Sciatic nerve (tissue), 2 donors: ENCODE data around the gene RIC1. TPM values are rescaled to one million over a fixed set of nuclear protein-coding genes. Genes with fewer than 3 reads are reported as not detected.
"Not testable (repeated sequence)": the region's sequence is repeated elsewhere in the genome, so short reads cannot be mapped to it uniquely, and the experiment has no call there.

ENCODE experiments used
- ATAC-seq: fragments of 200-7000 bp; cut with Tn5 transposase; one replicate; pipeline ENCODE4 v1.9.1; 2020; ENCODE audit warnings: mild to moderate bottlenecking, moderate library complexity
- DNase-seq: peaks from one replicate; pipeline ENCODE4 v3.0.0-alpha.2; 2020; ENCODE audit warnings: low spot score
- intact Hi-C: fragments of 100-400 bp; cut with DNase I; formaldehyde crosslinking; loops from one replicate; pipeline ENCODE4 v1.14.2; 2022
- total RNA-seq: library from RNA; stranded (reverse); fragmentation: NEBNext Ultra II Directional; extraction: Animal tissue kit (Norgen Biotek cat#: 25700); gene quantifications from one replicate; pipeline ENCODE4 v1.2.1, GENCODE V29; 2021
- donor health status: DM: no; HTN: no; CAD: no.
- donor health status: DM: no; HTN: no; CAD: no.

The RIC1 gene
- 30.3 TPM for total RNA-seq

DNA sequence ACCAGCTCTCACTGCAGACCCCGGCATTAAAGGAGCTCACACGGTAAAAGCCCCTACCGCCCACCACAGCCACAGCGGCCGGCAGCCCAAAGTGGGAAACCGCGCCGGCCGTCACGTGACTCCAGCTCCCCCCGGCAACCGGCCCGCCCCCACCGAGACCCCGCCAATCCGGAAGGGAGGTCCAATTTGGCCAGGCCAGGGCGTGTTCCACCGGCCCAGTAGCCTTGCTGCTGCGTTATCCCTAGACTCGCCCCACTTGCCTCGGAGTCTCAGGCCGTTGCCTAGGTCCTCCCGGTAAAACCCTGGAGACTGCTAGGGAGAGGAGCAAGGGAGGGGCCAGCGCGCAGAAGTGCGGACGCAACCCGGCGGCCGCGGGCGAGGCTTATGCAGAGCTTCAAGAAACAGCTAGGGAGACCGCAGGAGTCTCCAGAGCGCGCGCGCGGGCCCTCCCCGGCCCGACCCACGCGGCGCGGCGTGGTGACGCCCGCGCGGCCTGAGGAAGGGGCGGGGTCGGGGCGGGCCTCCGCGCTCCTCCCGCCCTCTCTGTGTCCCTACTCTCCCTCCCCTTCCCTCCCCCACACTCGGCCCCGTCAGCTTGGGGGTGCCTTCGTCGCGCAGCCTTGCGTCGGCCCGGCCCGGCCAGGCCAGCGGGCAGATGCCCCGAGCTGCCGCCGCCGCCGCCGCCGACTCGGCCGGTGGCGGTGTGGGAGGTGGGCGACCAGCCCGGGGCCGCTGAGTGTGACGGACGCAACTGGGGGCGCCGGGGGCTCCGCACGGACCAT, at the start of gene RIC1:
TSS of gene RIC1 (plus strand) at position 578 of the 782 bp plus-strand sequence. CDS start at position 781, 203 bp downstream.
- ATAC-seq, result peak; percentile 94
- DNase-seq, result peak; percentile 93
- intact Hi-C loops, result no loop called here

GRCh38 chr9:5579881-5580280, 49.0 kb upstream of the RIC1 start:
- no peak for ATAC-seq
- intact Hi-C loops, result no loop called here

GRCh38 chr9:5580650-5581049, 48.3 kb upstream of the RIC1 start:
- intact Hi-C loops, result no loop called here
- ATAC-seq, result no peak
- no peak for DNase-seq

More at GRCh38 chr9:5579881-5580280, 49.0 kb upstream of the RIC1 start:
- no peak for DNase-seq

DNA sequence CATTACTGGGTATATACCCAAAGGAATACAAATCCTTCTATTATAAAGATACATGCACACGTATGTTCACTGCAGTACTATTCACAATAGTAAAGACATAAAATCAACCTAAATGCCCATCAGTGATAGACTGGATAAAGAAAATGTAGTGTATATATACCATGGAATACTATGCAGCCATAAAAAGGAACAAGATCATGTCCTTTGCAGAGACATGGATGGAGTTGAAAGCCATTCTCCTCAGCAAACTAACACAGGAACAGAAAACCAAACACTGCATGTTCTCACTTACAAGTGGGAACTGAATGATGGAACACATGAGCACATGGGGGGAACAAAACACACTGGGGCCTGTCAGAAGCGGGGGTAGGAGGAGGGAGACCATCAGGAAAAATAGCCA, 47.2 kb upstream of the RIC1 start:
- DNase-seq, intact Hi-C loops, ATAC-seq: not testable (repeated sequence)

GRCh38 chr9:5582835-5583195, 46.1 kb upstream of the RIC1 start:
- intact Hi-C loops, result no loop called here
- DNase-seq (no peak), ATAC-seq (peak; percentile 87)

- intact Hi-C loops, result no loop called here
- DNase-seq, result no peak
- no peak for ATAC-seq
Measured at GRCh38 chr9:5586391-5586802, 42.5 kb upstream of the RIC1 start.

DNA sequence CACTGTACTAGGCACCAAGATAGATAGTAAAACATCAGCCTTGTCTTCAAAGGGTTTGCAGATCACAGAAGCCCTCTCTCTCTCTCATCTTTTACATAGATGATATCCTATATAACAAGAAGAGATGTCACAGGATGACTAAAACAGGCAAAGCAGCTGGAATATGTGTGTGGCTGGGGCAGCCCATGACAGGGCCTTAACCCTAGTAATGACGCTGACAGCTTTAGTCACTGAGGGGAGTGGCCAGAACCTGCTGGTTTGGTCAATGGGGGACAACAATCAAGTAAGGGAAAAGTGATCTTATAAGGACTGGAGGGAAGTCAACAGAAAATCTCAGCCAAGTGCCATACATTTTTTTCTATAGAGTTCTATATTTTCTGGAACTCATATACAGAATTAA, 41.9 kb upstream of the RIC1 start:
- DNase-seq (no peak), ATAC-seq (no peak)
- intact Hi-C loops, result no loop called here

- intact Hi-C loops, result no loop called here
- ATAC-seq (no peak), DNase-seq (no peak)
Measured at GRCh38 chr9:5592231-5592630, 36.7 kb upstream of the RIC1 start.

- no peak for DNase-seq
- ATAC-seq, result no peak
- intact Hi-C loops, result no loop called here
Measured at GRCh38 chr9:5592904-5593303, 36.0 kb upstream of the RIC1 start.

DNA sequence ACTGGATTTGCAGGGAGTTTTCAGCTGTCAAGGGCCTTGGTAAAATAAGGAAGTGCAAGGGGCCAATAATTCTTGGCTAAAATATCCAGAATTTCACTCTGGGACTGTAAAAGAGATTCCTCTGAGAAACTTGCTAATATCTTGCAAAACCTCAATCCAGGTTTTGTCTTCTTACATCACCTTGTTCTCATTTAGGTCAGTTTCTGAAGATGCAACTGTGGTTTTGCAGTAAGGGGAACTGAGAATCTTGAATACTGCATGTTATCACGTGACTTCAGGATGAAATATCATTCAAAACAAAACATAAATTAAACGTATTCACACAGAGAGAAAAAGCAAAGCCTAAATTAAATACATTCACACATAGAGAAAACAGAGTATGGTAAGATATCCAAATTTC, 35.0 kb upstream of the RIC1 start:
- no peak for DNase-seq
- intact Hi-C loops, result no loop called here
- ATAC-seq, result no peak

DNA sequence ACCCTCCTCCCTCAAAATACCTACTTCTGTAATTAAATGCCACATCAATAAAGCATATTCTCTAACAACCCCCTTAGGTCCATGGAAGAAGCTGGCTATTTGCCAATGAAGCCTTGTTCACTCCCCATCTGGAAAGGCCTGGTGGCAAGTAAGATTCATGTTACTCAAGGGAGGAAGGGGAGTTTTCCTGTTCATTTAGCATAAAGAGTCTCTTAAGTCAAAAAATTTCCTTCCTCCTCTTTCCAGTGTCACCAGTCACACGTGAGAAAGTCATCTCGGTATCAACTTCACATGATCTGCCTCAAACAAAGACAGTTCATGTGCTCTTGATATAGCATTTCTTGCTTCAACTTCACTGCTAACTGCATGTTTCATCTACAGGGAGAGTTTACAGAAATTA, 32.7 kb upstream of the RIC1 start:
- intact Hi-C loops, result no loop called here
- ATAC-seq (no peak), DNase-seq (no peak)

GRCh38 chr9:5608298-5609225, 20.3 kb upstream of the RIC1 start:
- no peak for DNase-seq
- intact Hi-C loops, result no loop called here

GRCh38 chr9:5609226-5609596, 19.7 kb upstream of the RIC1 start:
- DNase-seq, result no peak
- no peak for ATAC-seq
- intact Hi-C loops, result no loop called here

More at GRCh38 chr9:5608298-5609225, 20.3 kb upstream of the RIC1 start:
- peak; percentile 75 for ATAC-seq

DNA sequence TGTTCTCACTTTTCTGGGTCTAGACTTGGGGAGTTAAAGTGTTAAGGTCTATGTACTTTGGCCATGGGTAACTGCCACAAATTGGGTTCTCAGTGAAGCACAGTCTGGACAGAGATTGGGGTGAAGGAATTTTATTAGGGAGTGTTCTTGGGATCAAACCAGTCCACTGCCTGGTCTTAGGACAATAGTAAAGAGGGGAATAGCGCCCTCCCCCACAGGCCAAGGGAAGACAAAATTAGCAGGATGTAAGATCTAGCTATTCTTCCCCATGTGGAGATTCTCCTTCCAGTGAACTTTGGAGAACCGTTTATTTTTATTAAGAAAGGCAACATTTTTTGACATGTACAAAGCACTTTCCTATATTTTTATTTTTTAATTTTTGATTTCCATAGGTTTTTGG, 18.4 kb upstream of the RIC1 start:
- no peak for ATAC-seq
- intact Hi-C loops, result no loop called here
- DNase-seq, result no peak

DNA sequence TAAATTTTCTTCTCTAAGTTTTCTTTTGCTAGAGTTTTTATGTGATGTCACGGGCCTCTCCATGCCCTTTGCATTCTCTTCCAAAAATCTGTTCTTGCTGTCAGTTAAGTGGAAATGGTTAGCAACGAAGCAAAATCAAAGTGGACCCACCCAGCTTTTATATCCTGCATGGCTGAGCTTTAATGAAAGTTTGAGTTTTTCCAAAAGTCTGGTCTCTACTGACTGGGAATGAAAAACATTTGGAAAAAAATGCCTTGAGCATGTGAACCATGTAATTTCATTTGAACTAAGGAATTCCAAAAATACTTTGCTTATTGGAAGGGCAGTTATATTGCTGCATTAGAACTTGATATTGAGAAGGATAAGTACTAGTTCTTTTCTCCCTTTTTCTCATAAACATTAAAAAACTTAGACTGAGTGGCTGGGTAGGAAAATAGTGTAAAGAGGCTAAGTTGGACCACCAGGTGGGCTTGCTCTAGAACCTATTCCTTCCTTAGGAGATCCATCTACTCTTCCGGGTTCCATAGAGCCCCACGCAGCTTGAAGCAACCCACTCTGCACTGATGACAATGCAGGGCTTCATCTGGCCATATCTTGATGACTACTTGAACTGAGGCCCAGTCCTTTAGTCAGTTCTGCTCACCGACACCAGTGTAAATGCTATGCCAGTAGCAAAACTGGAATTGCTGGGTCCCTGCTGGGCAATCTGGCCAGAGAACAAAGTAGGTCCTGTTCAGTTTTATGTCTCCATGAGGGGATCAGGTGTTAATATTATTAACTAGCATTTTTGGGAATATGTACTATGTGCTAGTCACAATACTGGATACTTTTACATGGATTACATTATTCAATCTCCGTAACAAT, 17.4 kb upstream of the RIC1 start:
- intact Hi-C loops, result no loop called here
- DNase-seq (no peak), ATAC-seq (peak; percentile 29)

DNA sequence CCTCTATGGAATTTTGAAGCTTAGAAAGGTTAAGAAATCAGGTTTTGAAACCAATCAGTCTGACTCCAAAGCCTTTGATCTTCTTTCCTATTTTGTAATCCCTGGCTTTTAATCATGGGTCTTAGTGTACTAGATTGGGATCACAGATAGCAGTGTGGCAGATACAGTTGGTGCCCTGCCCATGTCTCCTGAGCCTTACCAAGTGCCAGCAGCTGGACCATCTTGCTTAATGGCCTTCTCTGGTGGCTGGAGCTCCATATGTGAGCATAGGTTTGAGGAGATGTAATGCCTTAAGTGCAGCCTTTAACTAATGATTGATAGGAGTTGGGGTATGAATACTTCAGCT, 16.7 kb upstream of the RIC1 start:
- intact Hi-C loops, result no loop called here
- DNase-seq (no peak), ATAC-seq (peak; percentile 49)

DNA sequence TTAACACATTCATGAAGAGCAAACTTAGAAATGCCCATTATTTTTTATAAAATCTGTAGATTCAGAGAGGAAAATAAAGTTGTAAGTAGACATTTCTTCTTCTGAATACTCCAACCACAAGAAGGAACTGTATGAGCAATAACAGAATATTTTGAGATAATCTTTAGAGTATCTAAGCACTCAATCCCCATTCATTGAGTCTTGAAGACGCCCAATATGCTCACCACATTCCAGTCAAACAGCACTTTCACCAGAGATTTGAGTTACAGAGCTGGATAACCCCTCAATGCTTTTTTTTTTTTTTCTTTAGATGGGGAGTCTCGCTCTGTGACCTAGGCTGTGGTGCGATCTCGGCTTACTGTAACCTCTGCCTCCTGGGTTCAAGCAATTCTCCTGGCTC, 14.7 kb upstream of the RIC1 start:
- ATAC-seq (no peak), DNase-seq (no peak)
- intact Hi-C loops, result no loop called here

DNA sequence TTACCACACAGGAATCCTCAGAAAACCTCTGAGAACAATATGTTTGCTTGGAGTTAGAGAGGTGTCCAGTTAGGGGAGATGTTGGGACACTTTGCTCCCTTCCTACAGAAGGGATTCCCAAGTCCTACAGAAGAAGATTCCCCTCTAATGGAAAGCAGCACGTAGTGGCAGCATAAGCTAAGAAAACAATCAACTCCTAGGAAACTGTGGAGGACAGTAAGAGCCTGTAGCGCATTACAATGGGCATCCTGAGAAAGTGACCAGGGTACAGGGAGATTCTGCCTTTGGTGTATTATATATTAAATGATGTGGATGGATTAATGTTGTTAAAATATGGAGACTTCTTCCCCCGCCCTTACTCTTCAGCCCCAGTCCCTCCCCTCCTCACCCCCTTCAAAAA, 13.9 kb upstream of the RIC1 start:
- DNase-seq (no peak), ATAC-seq (no peak)
- intact Hi-C loops, result no loop called here

DNA sequence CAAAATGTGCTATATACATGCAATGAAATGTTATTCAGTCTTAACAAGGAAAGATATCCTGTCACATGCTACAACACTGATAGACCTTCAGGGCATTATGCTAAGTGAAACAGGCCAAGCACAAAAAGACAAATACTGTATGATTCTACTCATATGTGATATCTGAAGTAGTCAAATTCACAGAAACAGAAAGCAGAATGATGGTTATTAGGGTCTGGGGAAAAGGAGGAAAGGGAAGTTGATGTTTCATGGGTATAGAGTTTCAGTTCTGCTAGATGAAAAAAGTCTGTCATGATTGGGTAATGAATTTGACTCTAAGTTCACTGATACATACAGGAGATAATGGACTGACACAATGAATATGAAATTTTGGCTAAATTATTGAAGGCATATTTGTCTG, 11.2 kb upstream of the RIC1 start:
- intact Hi-C loops, result no loop called here
- no peak for DNase-seq
- ATAC-seq, result no peak
